VCaP (cell line): Measurements from ENCODE around the gene TMEM214.

Source experiments
- H3K27ac ChIP-seq: fragments of 450-650 bp; 2 replicates; pipeline ENCODE4 v1.5.1; 2017
- CTCF ChIP-seq: fragments of 450-650 bp; conservative IDR thresholded peaks from 2 replicates; pipeline ENCODE4 v1.5.1; 2017; ENCODE audit warnings: mild to moderate bottlenecking, moderate library complexity

TMEM214 gene

GRCh38 chr2:26991717-26992116, 41.0 kb upstream of the TMEM214 start:
- H3K27ac ChIP-seq = no peak overlapping the region
- no peak for TF ChIP-seq CTCF

GRCh38 chr2:26993768-26994167, 39.0 kb upstream of the TMEM214 start:
- no peak overlapping the region for H3K27ac ChIP-seq
- no peak for TF ChIP-seq CTCF

- no peak overlapping the region for H3K27ac ChIP-seq
- no peak for TF ChIP-seq CTCF
Measured at GRCh38 chr2:26994983-26995382, 37.8 kb upstream of the TMEM214 start.

GRCh38 chr2:26997394-26997793, 35.4 kb upstream of the TMEM214 start:
- TF ChIP-seq CTCF = no peak
- H3K27ac ChIP-seq = no peak overlapping the region

- no peak overlapping the region for H3K27ac ChIP-seq
- TF ChIP-seq CTCF = no peak
Measured at GRCh38 chr2:26998323-26998722, 34.4 kb upstream of the TMEM214 start.

GRCh38 chr2:27000228-27000627, 32.5 kb upstream of the TMEM214 start:
- H3K27ac ChIP-seq = no peak overlapping the region
- no peak for TF ChIP-seq CTCF

- H3K27ac ChIP-seq = no peak overlapping the region
- no peak for TF ChIP-seq CTCF
Measured at GRCh38 chr2:27000995-27001394, 31.8 kb upstream of the TMEM214 start.

- no peak for TF ChIP-seq CTCF
- no peak overlapping the region for H3K27ac ChIP-seq
Measured at GRCh38 chr2:27001950-27002349, 30.8 kb upstream of the TMEM214 start.
